Ovary (tissue), 9 donors: ENCODE measurements around the gene PSMD13. TPM values are rescaled to one million over a fixed set of nuclear protein-coding genes. Genes with fewer than 3 reads are reported as not detected.
A peak's percentile ranks its signal among the peaks of the same experiment; 100 is the strongest.

Source experiments
- DNase-seq, 5 donors: peaks; one replicate each; pipeline ENCODE4 v3.0.0-alpha.2; 2019 to 2020
- H3K27ac ChIP-seq, 2 donors: fragments of 200-600 bp; one replicate each; pipeline versions ENCODE4 v1.5.1 to v1.8.0; 2019 to 2022
- H3K27me3 ChIP-seq: fragments of 200-600 bp; one replicate; pipeline ENCODE4 v1.8.0; 2022
- H3K36me3 ChIP-seq: fragments of 200-600 bp; sonication (generic); one replicate; pipeline ENCODE4 v1.5.1; 2019
- H3K4me1 ChIP-seq: one replicate; pipeline ENCODE4 v1.8.1; 2013; ENCODE audit warnings: mild to moderate bottlenecking, moderate library complexity; ENCODE audit not compliant: insufficient read depth
- H3K4me3 ChIP-seq: fragments of 200-600 bp; sonication (generic); one replicate; pipeline ENCODE4 v1.5.1; 2017
- H3K9me3 ChIP-seq, 2 donors: fragments of 200-600 bp in 1 of 2; sonication (generic) in 1 of 2; one replicate each; pipeline versions ENCODE4 v1.5.1 to v1.8.1; 2013 to 2019; ENCODE audit warnings: mild to moderate bottlenecking in 1 of 2, moderate library complexity in 1 of 2
- CTCF ChIP-seq, 3 donors: fragments of 450-650 bp in 2 of 3; fragments of 200-600 bp in 1 of 3; IDR thresholded peaks; one replicate each; pipeline versions ENCODE4 v1.5.1 to v1.8.0; 2016 to 2022; ENCODE audit warnings: antibody characterized with exemption in 3 of 3, mild to moderate bottlenecking in 1 of 3
- EP300 ChIP-seq: sonication (generic); formaldehyde crosslinking; IDR thresholded peaks from one replicate; pipeline ENCODE4 v1.6.1; 2017; ENCODE audit warnings: antibody characterized with exemption
- POLR2A ChIP-seq: fragments of 450-650 bp; IDR thresholded peaks from one replicate; pipeline ENCODE4 v1.6.1; 2017; ENCODE audit warnings: antibody characterized with exemption, mild to moderate bottlenecking, moderate library complexity
- WGBS, 3 donors: extraction: QIAGEN DNeasy Blood & Tissue Kit in 1 of 3; methylation state at CpG; one replicate each; pipeline versions ENCODE4 v1.1.5 to v1.1.7; 2013 to 2017; 5-methylcytosine and 5-hydroxymethylcytosine counted together
- intact Hi-C, 4 donors: fragments of 100-400 bp; cut with DNase I; formaldehyde crosslinking; loops; one replicate each; pipeline versions ENCODE4 v1.11.0 to v1.15.1; 2022 to 2023
- polyA plus RNA-seq, 2 donors: library from polyadenylated mRNA; stranded (reverse); fragments of 200-250 nt in 1 of 2; fragments of 350-450 nt in 1 of 2; fragmentation: Illumina TruSeq in 1 of 2; extraction: RNeasy Lipid Tissue Mini Kit (QIAGEN cat#74804) in 1 of 2; gene quantifications; one replicate each; pipeline ENCODE4 v1.2.3, GENCODE V29; 2013 to 2014
- total RNA-seq, 7 donors: library from RNA; depleted of rRNA in 2 of 7; stranded (reverse); fragments of >200 nt in 2 of 7; fragmentation: NEBNext Ultra II Directional in 3 of 7; extraction: Animal tissue kit (Norgen Biotek cat#: 25700) in 3 of 7; gene quantifications; one replicate each; pipeline versions ENCODE4 v1.1.0 to v1.2.4, GENCODE V29; 2016 to 2023
- donor health status: DM: no; HTN: no; CAD: no; lungs with moderate emphysema.
- donor health status: DM: no; HTN: no; CAD: no.
- donor health status: Bipolar disorder and iron deficiency.
- donor health status: DM: yes; HTN: yes; CAD: no.
- donor health status: DM: no; HTN: no; CAD: no.
- donor health status: DM: yes; HTN: yes; CAD: no.

Gene PSMD13
- total and polyA plus RNA-seq, 9 donors = 66.2 to 88.9 (median 75.8) TPM

- intact Hi-C loops = loop anchor here in 3 of 4 donors (10.0 kb wide), 2 partner anchors 102 to 162 kb away; partner anchors contain the start of genes B4GALNT4 (in 3 of the 3) and IFITM2 (in 1 of the 3)
- H3K36me3 ChIP-seq = no peaks in the 10 kb centered on the region
Observed at GRCh38 chr11:203056-203944, 33.5 kb upstream of the PSMD13 start.

DNA sequence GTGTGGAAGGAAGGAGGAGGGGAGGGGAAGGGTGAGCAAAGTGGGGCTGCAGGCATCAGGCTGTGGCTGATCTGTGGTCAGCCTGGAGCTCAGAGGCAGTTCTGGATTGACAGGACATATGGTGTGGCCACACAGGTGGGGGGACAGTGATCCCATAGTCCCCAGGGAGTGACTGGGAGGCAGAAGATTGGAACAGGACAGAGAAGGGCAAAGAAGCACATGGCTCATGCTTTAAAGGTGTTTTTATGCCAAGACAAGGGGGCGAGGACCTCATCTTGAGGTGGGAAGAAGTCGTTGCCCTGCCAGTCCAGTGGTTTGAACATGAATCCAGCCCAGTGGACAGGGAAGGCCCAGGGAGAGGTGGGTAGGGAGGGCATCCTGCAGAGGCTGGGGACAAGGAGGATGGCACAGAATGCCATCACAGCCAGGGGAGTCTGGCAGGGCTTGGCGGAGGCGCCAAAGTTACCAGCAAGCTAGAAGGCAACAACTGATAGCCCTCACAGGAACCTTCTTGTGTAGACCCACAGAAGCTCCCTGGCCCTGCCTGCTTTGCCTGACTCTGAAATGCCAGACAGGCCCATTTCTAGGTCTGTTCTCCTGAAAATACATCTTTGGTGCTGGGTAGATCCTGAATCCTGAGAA is 32.7 kb upstream of the PSMD13 start:
- WGBS, 3 donors = 89% methylated on average over 4 of the region's 4 CpGs
- Histone ChIP-seq H3K27me3 (no peaks in the 10 kb centered on the region), H3K4me1 (peaks cover 15% of the 10 kb centered on the region), H3K4me3 (no peak overlapping the region), H3K36me3 (no peaks in the 10 kb centered on the region), H3K9me3 (no peaks in the 10 kb centered on the region), H3K27ac (no peak overlapping the region)
- DNase-seq = peak in 1 of 5 donors; percentile 13
- TF ChIP-seq POLR2A (no peak), EP300 (no peak), CTCF (IDR thresholded peaks at IDR 0.05) (no peak)
- intact Hi-C loops = loop anchor here in 3 of 4 donors (10.0 kb wide), 2 partner anchors 101 to 161 kb away; partner anchors contain the start of genes B4GALNT4 (in 3 of the 3) and IFITM2 (in 1 of the 3)

More at GRCh38 chr11:203056-203944, 33.5 kb upstream of the PSMD13 start:
- WGBS, 3 donors = 78 to 85% (median 84%) methylated on average over 7 of the region's 7 CpGs
- DNase-seq = peak in 1 of 5 donors; percentile 18
- no peak for TF ChIP-seq CTCF (IDR thresholded peaks at IDR 0.05)
- no peak for TF ChIP-seq POLR2A
- TF ChIP-seq EP300 = no peak
- Histone ChIP-seq H3K4me1 (peaks cover 15% of the 10 kb centered on the region), H3K4me3 (no peak overlapping the region), H3K27me3 (no peaks in the 10 kb centered on the region), H3K9me3 (no peaks in the 10 kb centered on the region), H3K27ac (no peak overlapping the region)

GRCh38 chr11:204587-205109 is 32.1 kb upstream of the PSMD13 start:
- H3K4me1 ChIP-seq = peaks cover 19% of the 10 kb centered on the region
- intact Hi-C loops = loop anchor here (5.0 to 10.0 kb wide), 3 partner anchors 100 to 308 kb away; partner anchors contain the start of genes B4GALNT4 (in 3 of the 4) and IFITM2 (in 1 of the 4)
- H3K4me3 ChIP-seq = no peak overlapping the region
- WGBS, 3 donors = 75 to 85% (median 78%) methylated on average over 8 to 12 of the region's 12 CpGs
- H3K27ac ChIP-seq = no peak overlapping the region
- H3K9me3 ChIP-seq = no peaks in the 10 kb centered on the region
- TF ChIP-seq CTCF (IDR thresholded peaks at IDR 0.05) = no peak
- TF ChIP-seq POLR2A = no peak
- no peak for TF ChIP-seq EP300
- H3K36me3 ChIP-seq = no peaks in the 10 kb centered on the region
- H3K27me3 ChIP-seq = no peaks in the 10 kb centered on the region
- peak in 2 of 5 donors; percentile 9 to 30 for DNase-seq
